ENCODE data around the gene GRK2.

DNA sequence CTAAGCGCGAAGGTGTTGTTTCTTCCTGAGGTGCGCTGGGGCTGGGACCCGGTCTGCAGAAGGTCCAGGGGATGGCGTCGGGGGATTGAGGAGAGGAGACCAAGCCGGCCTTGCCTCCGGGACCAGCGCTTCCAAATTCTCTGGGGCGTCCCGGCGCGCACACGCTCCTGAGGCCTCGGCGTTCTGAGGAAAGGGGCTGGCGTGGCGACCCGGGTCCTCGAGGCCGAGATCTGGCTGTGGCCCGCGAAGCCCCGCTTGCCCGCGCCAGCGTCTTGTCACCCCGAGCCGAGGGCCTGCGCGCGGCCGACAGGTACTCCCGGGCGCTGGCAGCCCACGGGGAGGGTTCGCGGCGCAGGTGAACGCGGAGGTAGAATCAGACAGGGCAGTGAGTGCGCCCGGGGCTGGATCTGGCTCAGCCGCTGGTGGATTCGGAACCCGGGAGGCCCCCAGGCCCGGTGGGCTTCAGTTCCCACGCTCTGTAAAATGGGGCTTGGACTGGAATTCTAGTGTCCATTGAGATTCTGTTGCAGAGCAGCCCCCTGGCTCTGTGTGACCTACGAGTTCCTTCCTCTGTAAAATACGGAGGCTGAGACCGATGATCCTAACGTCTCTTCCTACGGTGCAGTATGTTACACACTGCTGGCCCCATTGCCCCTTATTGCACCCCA is 51.7 kb downstream of the GRK2 start:
- TF ChIP-seq, protein P1, sequence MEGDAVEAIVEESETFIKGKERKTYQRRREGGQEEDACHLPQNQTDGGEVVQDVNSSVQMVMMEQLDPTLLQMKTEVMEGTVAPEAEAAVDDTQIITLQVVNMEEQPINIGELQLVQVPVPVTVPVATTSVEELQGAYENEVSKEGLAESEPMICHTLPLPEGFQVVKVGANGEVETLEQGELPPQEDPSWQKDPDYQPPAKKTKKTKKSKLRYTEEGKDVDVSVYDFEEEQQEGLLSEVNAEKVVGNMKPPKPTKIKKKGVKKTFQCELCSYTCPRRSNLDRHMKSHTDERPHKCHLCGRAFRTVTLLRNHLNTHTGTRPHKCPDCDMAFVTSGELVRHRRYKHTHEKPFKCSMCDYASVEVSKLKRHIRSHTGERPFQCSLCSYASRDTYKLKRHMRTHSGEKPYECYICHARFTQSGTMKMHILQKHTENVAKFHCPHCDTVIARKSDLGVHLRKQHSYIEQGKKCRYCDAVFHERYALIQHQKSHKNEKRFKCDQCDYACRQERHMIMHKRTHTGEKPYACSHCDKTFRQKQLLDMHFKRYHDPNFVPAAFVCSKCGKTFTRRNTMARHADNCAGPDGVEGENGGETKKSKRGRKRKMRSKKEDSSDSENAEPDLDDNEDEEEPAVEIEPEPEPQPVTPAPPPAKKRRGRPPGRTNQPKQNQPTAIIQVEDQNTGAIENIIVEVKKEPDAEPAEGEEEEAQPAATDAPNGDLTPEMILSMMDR (IDR thresholded peaks at IDR 0.05; ENCODE audit: low read depth, low read length) = no peak
- no peak for TF ChIP-seq EZH2phosphoT487 (IDR thresholded peaks at IDR 0.05; ENCODE audit: low read depth)
